HG02970 (cell line): Measurements from ENCODE around the gene ETV6.
"Not testable (repeated sequence)": the region's sequence is repeated elsewhere in the genome, so short reads cannot be mapped to it uniquely, and the experiment has no call there.

Experiments
- ATAC-seq: cut with Tn5 transposase; IDR thresholded peaks from one replicate; pipeline ENCODE4 v1.9.1; 2021; ENCODE audit warnings: mild to moderate bottlenecking, moderate library complexity, moderate number of reproducible peaks; ENCODE audit not compliant: unreplicated experiment, low FRiP score

ETV6 gene

DNA sequence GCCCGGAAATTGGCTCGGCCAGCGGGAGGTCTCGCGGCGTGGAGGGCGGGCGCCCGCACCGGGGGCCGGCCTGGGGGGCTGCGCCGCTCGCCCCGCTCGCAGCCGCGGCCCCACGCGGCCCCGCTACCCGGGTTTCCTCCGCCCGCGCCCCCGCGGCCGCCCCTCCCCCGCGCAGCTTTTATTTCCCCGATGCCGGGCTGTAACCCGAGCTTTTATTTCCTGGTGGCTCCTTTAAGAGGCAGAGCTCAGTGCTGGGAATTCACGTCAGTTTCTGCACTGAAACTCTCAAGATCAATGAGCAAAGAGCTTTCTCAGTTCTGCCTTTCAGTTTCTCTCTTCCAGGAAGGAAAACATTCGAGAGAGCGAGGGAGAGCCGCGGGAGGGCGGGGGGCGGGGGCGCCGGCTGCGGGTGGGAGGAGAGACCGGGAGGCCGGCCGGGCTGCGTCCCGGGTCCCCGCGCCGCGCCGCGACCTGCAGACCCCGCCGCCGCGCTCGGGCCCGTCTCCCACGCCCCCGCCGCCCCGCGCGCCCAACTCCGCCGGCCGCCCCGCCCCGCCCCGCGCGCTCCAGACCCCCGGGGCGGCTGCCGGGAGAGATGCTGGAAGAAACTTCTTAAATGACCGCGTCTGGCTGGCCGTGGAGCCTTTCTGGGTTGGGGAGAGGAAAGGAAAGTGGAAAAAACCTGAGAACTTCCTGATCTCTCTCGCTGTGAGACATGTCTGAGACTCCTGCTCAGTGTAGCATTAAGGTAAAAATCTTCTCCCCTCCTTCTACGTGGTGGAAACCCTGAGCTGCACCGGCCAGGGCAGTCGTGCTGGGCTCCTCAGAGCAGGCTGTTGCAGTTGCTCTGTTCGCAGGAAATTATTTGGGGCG is at the start of gene ETV6:
Gene ETV6, plus strand, starts transcription at position 262 of the 873 bp plus-strand sequence. Its CDS starts 454 bp downstream, at position 716.
- ATAC-seq = peak; percentile 36

DNA sequence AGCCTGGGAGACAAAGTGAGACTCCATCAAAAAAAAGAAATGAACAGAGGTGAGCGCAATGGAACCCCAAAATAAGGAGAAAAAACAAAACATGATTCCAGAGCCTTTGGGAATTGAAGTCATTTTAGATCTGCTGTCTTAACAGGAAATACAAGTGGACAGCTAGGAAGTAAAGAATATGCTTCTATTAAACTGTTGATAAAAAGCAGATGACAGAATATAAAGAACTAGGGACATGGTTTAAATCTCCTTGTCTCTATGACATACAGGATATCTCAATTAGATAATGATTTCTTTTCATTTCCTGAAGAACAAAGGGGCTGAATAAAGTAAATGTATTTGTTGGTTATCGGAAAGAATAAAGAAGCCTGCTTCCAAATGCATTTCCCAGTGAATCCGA is 49.3 kb upstream of the ETV6 start:
- ATAC-seq = no peak

DNA sequence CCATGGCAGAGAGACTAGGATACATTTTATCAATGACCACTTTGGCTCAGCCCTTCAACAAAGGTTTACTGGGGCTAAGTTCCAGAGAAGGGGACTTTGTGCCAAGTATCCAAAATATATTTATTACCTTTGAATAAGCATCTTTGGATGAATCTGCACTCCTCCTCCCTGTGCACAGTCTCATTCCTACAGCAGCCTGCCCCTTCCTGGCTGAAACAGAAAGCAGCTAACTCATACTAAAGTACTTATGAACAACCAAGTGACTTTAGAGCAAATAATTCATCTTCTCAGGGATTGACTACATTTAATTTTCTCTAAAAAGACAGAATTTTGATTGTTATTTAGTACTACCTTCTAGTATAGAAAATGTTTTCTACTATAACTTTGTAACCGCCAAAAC is 47.8 kb upstream of the ETV6 start:
- ATAC-seq = no peak

DNA sequence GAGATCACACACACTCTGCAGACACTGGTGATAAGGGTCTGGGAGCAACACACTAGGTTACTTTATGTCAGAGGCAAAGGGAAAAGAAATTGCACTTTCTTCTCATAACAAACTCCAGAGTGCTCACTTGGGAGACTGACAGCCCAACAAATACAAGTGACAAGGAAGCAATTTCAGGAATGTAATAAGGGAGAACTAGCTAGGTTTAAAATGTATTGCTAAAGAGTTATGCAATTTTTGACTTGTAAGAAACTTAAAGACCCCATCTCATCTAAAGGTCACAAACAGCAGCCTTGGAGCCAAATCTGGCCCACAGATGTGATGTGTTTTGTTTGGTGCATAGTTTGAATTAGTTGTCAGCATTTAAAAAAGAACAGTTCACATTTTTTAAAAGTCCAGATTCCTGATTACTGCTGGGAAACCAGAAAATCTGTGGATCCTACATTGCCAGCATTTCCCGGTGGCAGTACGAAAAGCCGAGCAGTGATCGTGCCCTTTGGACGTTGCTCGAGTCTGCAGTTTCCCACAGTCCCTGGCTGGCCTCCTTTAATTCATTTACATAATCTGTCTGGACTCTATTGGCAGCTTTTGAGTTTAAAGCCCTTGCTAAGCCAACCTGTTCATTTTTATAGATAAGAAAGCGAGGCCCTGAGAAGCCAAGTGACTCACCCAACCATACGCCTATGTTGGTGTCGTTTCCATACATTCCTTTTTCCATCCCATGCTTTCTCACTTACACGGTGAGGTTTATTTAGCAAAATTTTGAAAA is 42.0 kb upstream of the ETV6 start:
- no peak for ATAC-seq

DNA sequence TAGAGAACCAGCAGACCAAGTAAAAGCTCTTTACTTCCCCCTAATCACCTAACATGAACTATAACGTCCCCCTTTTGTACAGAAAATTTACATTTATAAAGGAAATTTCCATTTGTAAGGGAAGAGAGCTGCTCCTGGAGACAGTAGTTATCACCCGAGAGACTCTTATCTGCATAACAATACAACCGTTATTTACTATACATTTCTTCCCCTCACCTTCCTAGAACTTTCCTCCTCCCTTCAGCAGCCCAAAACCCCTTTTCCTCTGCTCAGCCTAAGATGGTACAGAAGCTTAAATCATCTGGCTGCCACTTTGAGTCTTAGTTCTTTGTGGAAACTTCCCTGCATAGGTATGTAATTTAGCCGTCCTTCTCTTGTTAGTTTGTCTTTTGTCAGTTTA is 40.4 kb upstream of the ETV6 start:
- ATAC-seq = no peak

DNA sequence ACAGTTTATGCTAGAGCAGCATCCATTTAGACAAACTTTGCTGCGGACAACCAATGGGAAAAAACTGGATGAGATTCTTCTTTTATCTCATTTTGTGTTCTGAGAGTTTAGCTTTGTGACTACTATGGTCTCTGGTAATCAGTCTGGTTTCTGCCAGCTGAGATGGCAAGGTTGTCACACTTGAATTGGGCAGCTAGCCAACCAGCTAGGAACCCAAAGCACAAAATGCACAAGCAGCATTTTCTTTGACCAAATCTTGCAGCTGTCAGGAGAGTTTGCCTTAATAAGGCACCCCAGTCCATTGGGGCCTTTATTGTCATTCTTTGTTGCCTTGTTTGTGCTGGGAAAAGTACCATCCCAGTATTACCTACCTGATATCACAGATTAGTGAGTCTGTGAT is 34.0 kb upstream of the ETV6 start:
- no peak for ATAC-seq

DNA sequence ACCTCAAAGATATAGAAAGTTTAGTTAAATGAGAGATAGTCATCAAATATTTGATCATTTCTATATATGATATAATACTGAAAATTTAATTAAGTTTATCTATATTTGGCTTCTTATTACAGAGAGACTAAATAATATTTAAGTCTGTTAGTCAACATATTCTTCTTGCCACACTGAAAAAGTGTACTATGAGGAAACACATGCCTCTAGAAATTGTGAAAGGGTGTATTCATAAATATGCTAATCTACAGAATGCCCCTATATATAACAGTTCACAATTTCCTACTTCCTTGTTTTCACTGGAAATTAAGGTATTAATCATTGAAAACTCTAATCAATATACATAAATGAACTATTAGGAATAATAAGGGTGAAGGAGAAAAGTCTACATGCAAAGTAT is 31.4 kb upstream of the ETV6 start:
- ATAC-seq = no peak

DNA sequence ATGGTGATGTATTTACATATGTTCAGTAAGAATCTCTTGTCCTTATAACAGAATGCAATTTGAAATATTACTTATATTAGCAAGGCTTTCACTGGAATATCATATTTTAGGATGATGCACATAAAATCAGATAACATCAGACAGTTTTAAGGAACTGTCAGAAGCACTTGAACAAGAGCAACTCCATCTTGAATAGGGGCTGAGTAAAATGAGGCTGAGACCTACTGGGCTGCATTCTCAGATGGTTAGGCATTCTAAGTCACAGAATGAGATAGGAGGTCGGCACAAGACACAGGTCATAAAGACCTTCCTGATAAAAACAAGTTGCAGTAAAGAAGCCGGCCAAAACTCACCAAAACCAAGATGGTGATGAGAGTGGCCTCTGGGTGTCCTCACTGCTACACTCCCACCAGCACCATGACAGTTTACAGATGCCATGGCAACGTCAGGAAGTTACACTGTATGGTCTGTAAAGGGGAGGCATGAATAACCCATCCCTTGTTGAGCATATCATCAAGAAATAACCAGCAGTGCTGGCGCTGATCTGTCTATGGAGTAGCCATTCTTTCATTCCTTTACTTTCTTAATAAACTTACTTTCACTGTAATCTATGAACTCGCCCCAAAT is 27.6 kb upstream of the ETV6 start:
- no peak for ATAC-seq

DNA sequence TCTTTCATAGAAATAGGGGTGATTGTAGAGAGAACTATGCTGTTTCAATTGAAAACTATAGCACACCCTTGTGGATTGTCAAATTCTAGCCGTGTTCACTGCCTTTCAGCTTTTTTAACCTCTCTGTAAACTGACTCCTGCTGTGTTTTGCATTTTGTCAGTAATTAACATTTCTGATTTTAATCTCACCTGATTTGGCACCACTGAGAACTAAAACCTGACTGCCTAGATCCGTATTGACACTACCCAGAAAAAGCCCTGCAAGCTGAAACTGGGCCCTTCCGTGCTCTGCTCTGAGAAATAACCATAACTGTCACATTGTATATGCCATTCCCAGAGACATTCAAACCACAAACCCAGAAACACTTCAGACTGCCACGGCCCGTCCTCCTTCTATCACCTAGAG is 26.6 kb upstream of the ETV6 start:
- no peak for ATAC-seq

DNA sequence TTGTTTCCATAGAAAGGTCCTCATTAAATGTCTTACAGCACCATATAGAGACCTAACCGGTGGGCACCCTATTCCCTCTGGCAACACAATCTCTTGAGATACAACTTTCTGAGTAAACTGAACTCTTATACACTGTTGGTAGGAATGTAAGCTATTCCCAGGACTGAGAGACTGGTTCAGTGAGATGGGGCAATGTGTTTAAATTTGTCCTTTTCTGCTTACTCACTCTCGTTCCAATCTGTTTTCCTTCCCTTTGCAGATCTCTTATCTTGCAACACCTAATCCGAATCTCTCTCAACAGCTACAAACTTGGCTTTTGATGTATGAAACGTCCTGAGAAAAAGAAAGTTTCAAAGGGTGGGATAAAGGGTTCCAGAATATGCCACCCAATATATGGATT is 26.1 kb upstream of the ETV6 start:
- ATAC-seq = no peak

DNA sequence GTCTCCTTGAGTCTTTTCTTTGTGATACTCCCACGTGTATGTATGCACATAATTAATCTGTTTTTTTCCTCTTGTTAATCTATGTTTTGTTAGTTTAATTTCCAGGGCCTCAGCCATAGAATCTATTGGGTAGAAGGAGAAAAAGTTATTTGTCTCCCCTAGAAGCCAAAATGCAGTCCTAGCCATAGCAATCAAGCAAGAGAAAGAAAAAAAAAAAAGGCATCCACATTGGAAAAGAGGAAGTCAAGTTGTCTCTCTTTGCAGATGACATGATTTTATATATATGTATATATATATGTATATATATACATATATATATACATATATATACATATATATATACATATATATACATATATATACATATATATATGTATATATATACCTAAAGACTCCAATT is 25.4 kb upstream of the ETV6 start:
- no peak for ATAC-seq

DNA sequence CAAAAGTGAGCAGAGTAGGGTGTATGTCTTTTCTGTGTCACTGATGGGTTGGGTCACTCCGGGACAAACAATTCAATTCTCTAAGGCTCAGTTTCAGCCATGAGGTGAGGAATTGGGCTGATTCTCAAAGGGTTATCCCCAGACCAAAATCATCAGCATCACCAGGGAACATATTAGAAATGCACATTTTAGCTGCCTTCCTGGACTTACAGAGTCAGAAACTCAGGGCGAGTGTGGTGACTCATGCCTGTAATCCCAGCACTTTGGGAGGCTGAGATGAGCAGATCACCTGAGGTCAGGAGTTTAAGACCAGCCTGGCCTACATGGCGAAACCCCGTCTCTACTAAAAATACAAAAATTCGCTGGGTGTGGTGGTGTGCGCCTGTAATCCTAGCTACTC is 21.8 kb upstream of the ETV6 start:
- not testable (repeated sequence) for ATAC-seq

DNA sequence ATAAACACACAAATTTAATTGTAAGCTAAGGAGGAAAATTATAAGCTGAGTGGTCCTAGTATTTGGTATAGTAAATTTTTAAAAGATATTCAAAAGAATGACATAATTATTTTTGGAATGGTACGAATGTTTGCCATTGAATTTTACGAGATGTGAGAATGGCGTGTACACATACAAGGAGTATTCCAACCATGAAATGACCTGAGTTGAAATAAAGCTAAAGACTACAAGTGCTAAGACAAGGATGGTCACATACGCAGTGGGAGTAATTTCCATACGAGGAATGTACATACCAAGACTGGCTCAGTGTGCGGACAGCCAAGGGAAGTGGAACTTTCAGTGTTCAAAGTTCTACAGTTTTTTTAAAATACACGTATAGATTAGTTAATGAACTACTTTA is 21.1 kb upstream of the ETV6 start:
- ATAC-seq = no peak

DNA sequence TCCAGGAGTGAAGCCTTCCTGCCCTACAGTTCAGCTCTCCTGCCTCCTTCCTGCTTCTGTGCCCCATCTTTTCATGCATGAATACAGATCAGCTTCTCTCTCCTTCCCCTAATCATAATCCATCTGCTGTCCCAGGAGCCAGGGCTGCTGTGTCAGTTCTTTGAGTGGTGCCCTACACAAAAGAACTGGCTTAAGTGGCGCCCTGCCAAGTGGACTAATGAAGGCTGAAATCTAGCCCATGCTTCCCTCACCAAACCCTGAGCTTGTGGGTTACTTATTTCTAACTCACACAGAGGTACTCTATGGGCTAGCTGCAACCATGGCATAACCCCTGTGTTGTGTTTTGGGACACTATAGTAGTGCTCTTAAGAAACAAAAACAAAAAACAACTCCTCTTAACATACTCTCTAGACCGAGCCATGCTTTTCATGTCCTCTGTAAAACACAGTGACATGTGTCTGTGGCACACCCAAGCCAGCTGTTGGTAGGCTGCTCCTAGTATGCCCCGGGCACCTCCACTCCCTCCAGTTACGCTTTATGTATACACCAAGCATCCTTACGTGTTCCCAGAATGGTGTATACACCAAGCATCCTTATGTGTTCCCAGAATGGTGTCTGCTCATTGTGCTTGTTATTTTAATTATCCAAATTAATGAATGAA is 19.3 kb upstream of the ETV6 start:
- no peak for ATAC-seq

DNA sequence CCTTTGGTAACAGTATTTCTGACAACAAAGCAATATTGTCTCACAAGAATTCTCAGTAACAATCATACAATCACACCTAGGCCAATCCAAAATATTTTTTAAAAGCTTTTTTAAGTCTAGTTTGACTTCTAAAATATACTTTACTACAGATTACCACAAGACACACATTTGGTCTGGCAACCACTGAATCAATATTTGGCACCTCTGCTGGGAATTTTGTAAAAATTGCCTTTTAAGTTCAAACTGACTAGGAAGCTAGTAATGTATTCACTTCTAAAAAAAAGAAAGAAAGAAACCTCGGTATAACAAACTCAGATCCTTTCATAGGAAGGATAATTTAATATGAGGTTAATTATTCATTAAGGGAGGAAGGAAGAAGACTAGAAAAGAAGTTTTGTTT is 18.2 kb upstream of the ETV6 start:
- no peak for ATAC-seq

DNA sequence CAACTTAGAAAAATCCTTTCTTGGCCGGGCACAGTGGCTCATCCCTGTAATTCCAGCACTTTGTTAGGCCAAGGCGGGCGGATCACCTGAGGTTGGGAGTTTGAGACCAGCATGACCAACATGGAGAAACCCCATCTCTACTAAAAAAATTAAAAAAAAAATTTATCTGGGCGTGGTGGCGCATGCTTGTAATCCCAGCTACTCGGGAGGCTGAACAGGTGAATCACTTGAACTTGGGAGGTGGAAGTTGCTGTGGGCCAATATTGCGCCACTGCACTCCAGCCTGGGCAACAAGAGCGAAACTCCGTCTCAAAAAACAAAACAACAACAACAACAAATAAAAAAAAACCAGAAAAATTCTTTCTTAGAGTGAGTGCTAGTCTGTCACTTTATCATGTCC is 17.6 kb upstream of the ETV6 start:
- ATAC-seq = not testable (repeated sequence)

DNA sequence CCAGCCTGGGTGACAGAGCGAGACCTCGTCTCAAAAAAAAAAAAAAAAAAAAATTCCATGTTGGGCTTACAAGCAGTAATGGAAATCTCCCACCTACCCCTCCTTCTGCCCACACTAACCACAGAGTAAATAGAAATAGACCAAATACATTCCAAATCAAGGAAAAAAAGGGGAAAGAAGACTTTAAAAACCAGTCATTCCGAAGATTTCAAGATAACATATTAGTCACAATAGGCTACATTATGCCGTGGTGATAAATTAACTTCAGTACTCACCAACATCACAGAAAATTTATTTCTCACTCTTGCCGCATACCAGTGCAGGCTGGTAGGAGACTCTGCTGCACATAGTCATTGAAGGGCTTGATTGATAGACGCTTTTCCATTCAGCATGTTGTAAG is 15.5 kb upstream of the ETV6 start:
- no peak for ATAC-seq

DNA sequence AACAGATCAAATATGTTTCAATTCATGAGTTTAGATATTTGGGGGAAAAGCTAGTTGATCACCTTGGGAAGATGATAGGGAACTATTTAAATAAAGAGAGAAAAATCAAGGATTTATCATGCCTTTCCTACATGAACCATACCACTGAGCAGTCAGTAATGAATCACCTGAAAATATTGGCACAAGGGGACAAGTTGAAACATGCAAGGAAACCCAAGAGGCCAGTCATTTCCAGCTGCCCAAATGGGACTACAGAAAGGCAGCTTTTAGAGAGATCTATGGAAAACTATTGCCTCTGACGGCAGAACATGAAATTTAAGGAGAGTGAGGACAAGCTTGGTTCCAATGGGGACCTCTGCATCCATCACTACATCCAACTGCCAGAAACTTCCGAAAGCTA is 14.1 kb upstream of the ETV6 start:
- no peak for ATAC-seq

DNA sequence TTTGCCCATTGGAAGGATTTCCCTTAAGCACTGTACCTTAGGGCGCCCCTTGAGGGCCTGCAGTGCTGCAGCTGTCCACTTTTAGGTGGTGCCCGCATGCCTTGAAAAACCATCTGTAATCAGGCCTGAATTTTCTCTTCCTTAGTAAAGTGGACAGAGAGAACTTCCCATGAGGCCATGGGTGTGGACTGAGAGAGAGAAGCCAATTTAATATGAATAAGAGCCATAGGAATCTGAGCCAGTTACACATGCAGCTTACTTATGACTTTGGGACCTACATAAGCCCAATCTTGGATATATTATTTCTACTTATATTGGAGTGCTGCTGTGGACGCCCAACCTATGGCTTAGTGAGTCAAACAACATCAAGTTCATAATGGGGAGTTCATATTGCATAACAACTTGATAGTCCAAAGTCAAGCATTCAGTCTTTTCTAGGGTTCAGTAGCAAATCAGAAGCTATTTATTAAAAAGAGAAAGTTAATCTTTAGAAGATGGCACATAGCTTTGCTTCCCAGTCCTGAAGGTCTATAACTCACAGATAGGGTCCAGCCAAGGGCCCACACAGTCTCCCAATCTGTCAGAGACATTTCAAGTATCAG is 11.1 kb upstream of the ETV6 start:
- no peak for ATAC-seq

DNA sequence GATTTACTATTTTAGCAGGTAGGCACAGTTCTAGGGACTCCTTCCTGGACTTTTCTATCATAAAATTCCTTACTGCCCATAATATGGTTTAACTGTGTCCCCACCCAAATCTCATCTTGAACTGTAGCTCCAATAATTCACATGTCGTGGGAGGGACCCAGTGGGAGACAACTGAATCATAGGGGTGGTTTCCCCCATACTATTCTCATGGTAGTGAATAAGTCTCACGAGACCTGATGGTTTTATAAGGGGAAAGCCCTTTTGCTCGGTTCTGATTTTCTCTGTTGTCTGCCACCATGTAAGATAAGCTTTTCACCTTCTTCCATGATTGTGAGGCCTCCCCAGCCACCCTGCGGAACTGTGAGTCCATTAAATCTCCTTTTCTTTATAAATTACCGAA is 10.0 kb upstream of the ETV6 start:
- no peak for ATAC-seq
